ENCODE measurements around the gene MYO5A. TPM values are rescaled to one million over a fixed set of nuclear protein-coding genes. Genes with fewer than 3 reads are reported as not detected.

MYO5A gene
- total RNA-seq, 1 experiment from 2014 or later, result 61.1 TPM

- Histone ChIP-seq H3K27me3 (ENCODE audit: control insufficient read depth, insufficient read depth, low read length) (no peaks in the 10 kb centered on the region), H3K9me3 (ENCODE audit: control insufficient read depth, insufficient read depth, low read depth, low read length) (no peaks in the 10 kb centered on the region), H3K4me3 (ENCODE audit: low read depth in 2 of 2, low read length in 2 of 2) (no peak overlapping the region), H3K27ac (ENCODE audit: low read length) (no peak overlapping the region), H3K36me3 (ENCODE audit: control insufficient read depth, insufficient read depth, low read length) (peaks cover 4% of the 10 kb centered on the region; the same call in 1 of the 2 replicates), H3K4me1 (ENCODE audit: control insufficient read depth, insufficient read depth, low read length) (no peaks in the 10 kb centered on the region)
- BruUV-seq (replicated peaks), result no TSS peak
- ATAC-seq (no peak), DNase-seq (ENCODE audit: low read depth, low spot score) (no peak)
- in situ Hi-C loops (cut with HindIII; ENCODE audit: low pct_unique_long_range_greater_than_20kb, low sequenced_read_pairs) (no loop called here), intact Hi-C loops (cut with micrococcal nuclease; ENCODE audit: unreplicated experiment) (no loop called here)
- TF ChIP-seq POLR2AphosphoS5 (IDR thresholded peaks at IDR 0.05; ENCODE audit: low read depth, low read length), result no peak
- no peak for TF ChIP-seq TCF7L2 (IDR thresholded peaks at IDR 0.05; ENCODE audit: low read depth, low read length)
- TF ChIP-seq, protein P1, sequence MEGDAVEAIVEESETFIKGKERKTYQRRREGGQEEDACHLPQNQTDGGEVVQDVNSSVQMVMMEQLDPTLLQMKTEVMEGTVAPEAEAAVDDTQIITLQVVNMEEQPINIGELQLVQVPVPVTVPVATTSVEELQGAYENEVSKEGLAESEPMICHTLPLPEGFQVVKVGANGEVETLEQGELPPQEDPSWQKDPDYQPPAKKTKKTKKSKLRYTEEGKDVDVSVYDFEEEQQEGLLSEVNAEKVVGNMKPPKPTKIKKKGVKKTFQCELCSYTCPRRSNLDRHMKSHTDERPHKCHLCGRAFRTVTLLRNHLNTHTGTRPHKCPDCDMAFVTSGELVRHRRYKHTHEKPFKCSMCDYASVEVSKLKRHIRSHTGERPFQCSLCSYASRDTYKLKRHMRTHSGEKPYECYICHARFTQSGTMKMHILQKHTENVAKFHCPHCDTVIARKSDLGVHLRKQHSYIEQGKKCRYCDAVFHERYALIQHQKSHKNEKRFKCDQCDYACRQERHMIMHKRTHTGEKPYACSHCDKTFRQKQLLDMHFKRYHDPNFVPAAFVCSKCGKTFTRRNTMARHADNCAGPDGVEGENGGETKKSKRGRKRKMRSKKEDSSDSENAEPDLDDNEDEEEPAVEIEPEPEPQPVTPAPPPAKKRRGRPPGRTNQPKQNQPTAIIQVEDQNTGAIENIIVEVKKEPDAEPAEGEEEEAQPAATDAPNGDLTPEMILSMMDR (IDR thresholded peaks at IDR 0.05), result no peak
- no peak for TF ChIP-seq SIN3A (IDR thresholded peaks at IDR 0.05; ENCODE audit: borderline replicate concordance, insufficient read depth, low read depth, low read length)
- no peak for TF ChIP-seq REST (IDR thresholded peaks at IDR 0.05; ENCODE audit: insufficient read depth in 1 of 2, low read depth in 2 of 2, low read length in 1 of 2)
- ChIA-PET POLR2A (no interaction called here), CTCF (no interaction called here)
Observed at GRCh38 chr15:52382647-52383046, 146.0 kb downstream of the MYO5A start.

DNA sequence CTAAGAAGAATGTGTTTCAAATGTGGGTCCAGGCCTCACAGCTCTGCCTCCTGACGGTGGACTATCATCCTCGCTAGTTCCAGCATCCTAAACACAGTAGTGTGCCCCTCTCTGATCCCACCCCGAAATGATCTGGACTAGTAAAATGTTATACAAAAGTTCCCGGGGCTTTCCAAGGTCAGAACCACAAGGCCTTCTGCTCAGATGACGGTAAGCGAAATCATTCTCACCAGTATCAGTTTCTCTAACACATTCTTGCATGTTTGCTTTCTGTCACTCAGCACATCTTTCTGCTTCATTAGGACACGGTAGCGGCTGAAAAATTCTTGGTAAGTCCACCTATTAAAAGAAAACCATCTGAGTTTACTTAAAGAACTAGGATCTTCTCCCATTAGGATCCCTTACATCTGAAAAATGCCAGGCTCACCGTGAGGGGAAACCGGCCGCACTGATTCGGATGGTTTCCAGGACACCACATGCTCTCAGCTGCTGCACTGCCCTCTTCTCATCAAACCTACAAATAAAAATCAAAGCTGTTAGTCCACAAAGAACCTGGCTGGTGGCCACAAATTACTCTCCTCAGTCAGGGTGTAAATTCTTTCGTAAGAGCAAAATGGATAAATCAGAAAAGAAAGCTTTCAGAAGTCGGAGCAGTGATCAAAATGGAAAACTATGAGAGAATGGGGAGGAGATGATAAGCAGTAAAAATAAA is 149.1 kb downstream of the MYO5A start:
- H3K9me3 ChIP-seq (ENCODE audit: control insufficient read depth, insufficient read depth, low read depth, low read length), result no peaks in the 10 kb centered on the region
- TF ChIP-seq SIN3A (IDR thresholded peaks at IDR 0.05; ENCODE audit: borderline replicate concordance, insufficient read depth, low read depth, low read length) (no peak), REST (IDR thresholded peaks at IDR 0.05; ENCODE audit: insufficient read depth in 1 of 2, low read depth in 2 of 2, low read length in 1 of 2) (no peak), TCF7L2 (IDR thresholded peaks at IDR 0.05; ENCODE audit: low read depth, low read length) (no peak), POLR2AphosphoS5 (IDR thresholded peaks at IDR 0.05; ENCODE audit: low read depth, low read length) (no peak)
- TF ChIP-seq, protein P1 (IDR thresholded peaks at IDR 0.05), result no peak
- ChIA-PET CTCF (no interaction called here), POLR2A (no interaction called here)
- H3K27me3 ChIP-seq (ENCODE audit: control insufficient read depth, insufficient read depth, low read length), result no peaks in the 10 kb centered on the region
- no peak overlapping the region for H3K4me3 ChIP-seq (ENCODE audit: low read depth in 2 of 2, low read length in 2 of 2)
- H3K4me1 ChIP-seq (ENCODE audit: control insufficient read depth, insufficient read depth, low read length), result no peaks in the 10 kb centered on the region
- no peak overlapping the region for H3K27ac ChIP-seq (ENCODE audit: low read length)
- peaks cover 12% of the 10 kb centered on the region for H3K36me3 ChIP-seq (ENCODE audit: control insufficient read depth, insufficient read depth, low read length)
- in situ Hi-C loops (cut with HindIII; ENCODE audit: low pct_unique_long_range_greater_than_20kb, low sequenced_read_pairs) (no loop called here), intact Hi-C loops (cut with micrococcal nuclease; ENCODE audit: unreplicated experiment) (no loop called here)
- DNase-seq (ENCODE audit: low read depth, low spot score) (no peak), ATAC-seq (no peak)
- no TSS peak for BruUV-seq (replicated peaks)
